ENCODE measurements around the gene CACFD1.
A peak's percentile ranks its signal among the peaks of the same experiment; 100 is the strongest.

- TF ChIP-seq CTCF (IDR thresholded peaks at IDR 0.05; ENCODE audit: low read depth, low read length) (peak; percentile 18), POLR2A (IDR thresholded peaks at IDR 0.05; ENCODE audit: extremely low read depth, insufficient read length) (no peak), MYC (IDR thresholded peaks at IDR 0.05; ENCODE audit: low read depth, low read length) (no peak)
Observed at GRCh38 chr9:133421615-133422542, 37.9 kb upstream of the CACFD1 start, which contains the start of gene ADAMTS13.
